CD4-positive, alpha-beta T cell treated with Interleukin-2 at 100 ng/mL for 4 hours (primary cell): ENCODE measurements around the gene CCDC148.

ENCODE experiments used
- DNase-seq: peaks from one replicate; pipeline ENCODE4 v3.0.0-alpha.2; 2020; ENCODE audit warnings: low spot score

CCDC148 gene

GRCh38 chr2:158432117-158432516 is 24.4 kb downstream of the CCDC148 start:
- no peak for DNase-seq

DNA sequence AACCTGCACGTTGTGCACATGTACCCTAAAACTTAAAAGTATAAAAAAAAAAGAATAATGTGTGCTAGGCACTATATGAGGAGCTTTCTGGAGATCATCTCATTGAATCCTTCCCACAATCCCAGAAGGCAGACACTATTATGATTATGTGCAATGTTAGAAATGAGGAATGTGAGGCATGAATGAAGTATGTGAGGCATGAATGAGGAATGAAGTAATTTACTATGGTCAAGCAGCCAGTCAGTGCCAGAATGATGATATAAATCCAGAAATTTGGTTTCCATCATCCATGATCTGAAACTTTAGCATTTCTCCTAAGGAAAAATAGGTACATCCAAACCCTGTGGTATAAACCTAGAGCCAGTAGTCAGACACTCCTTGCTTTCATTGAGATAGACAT is 42.0 kb downstream of the CCDC148 start:
- DNase-seq = no peak

DNA sequence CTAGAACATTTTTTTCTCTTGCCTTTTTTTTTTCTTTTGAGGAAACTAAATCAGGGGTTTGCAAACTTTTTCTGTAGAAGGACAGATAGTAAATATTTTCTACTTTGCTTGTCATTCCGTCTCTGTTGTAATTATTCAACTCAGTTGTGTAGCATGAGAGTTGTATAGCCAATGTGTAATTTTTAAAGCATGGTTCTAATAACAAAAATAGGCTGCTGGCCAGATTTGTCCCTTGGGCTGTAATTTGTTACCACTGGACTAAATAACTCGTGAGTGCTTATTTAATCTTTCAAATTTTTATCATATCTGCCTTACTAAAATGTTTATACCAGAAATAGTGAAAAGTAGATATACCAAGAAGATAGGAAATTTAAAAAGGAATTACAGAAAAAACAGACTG is 43.0 kb downstream of the CCDC148 start:
- no peak for DNase-seq

- no peak for DNase-seq
These were observed 44.3 kb downstream of the CCDC148 start for GRCh38 chr2:158412206-158412605.

GRCh38 chr2:158411748-158412147 is 44.8 kb downstream of the CCDC148 start:
- DNase-seq = no peak

- DNase-seq = no peak
These were observed 46.4 kb downstream of the CCDC148 start for GRCh38 chr2:158410132-158410531.

GRCh38 chr2:158407031-158407430 is 49.5 kb downstream of the CCDC148 start:
- DNase-seq = no peak

GRCh38 chr2:158405341-158405740 is 51.2 kb downstream of the CCDC148 start:
- DNase-seq = no peak

- DNase-seq = no peak
These were observed 53.3 kb downstream of the CCDC148 start for GRCh38 chr2:158403237-158403636.

- no peak for DNase-seq
These were observed 53.9 kb downstream of the CCDC148 start for GRCh38 chr2:158402665-158403064.

DNA sequence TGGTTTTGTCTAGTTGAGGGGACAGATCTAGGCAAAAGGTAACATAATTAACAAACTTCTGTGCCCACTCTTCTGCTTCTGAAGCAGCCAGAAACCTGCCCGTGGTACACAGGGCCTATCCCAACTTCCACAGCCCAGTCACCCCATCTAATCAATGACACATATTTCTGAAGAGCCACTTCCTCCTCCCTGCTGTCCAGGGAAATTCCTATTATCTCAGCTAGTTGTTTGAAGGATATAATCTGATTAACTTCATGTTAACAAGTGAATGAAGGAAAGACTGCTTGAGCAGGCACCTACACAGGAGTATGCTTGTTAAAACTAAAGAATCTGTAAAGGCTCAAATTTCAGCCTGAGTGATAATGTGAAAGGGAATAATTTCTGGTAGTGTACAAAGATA is 61.4 kb downstream of the CCDC148 start:
- DNase-seq = no peak

DNA sequence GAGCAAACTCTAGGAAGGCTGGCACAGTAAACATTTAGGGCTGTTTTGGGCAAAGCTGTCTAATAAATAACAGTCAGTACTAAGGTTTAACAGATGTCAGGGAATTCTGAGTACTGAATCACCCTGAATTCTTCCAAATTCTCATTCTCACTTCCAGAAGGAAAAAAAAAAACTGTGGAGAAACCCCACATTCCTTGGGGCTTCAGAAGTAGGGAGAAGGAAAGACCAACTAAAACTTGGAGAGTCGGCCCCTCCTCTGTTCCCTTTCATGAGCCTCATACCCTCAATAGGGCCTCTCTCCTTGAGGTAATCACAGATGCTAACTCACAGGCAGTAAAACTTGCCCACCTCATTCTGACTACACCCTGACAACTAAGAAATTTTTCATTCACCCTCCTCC is 62.1 kb downstream of the CCDC148 start:
- DNase-seq = no peak

GRCh38 chr2:158393886-158394285 is 62.7 kb downstream of the CCDC148 start:
- no peak for DNase-seq

GRCh38 chr2:158392687-158393086 is 63.9 kb downstream of the CCDC148 start:
- DNase-seq = no peak

GRCh38 chr2:158391876-158392275 is 64.7 kb downstream of the CCDC148 start:
- DNase-seq = peak; percentile 26

- DNase-seq = no peak
These were observed 65.2 kb downstream of the CCDC148 start for GRCh38 chr2:158391361-158391760.

GRCh38 chr2:158388159-158388558 is 68.4 kb downstream of the CCDC148 start:
- no peak for DNase-seq

- DNase-seq = no peak
These were observed 70.9 kb downstream of the CCDC148 start for GRCh38 chr2:158385646-158386045.

DNA sequence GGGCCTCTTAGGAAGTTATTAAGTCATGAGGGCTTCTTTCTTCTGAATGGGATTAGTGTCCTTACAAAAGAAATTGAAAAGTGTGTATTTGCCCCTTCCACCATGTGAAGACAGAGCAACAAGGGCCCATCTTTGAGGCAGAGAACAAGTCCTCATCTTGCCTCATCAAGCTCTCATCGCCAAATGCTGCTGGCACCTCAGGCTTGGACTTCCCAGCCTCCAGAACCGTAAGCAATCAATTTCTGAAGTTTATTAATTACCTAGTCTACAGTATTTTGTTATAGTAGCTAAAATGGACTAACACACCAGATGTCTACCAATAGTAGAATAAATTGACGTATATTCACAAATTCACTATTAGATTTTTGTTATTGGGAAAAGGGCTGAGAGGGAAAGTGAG is 74.6 kb downstream of the CCDC148 start:
- no peak for DNase-seq

GRCh38 chr2:158381205-158381604 is 75.3 kb downstream of the CCDC148 start:
- DNase-seq = no peak

DNA sequence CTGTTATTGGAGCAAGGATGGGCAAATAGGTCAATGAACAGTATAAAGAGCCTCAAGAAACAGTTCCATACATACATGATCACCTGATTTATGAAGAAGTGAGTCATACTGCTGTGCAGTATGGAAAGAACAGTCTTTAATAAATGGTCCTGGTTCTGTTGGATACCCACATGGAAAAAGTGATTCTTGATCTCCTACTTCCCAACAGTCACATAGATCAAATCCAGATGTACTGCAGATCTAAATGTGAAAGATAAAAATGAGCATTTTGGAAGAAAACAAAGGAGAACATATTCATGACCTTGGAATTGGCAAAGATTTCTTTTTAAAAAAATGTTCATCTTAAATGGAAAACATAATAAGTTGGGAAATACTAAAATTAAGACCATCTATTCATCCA is 75.8 kb downstream of the CCDC148 start:
- no peak for DNase-seq

DNA sequence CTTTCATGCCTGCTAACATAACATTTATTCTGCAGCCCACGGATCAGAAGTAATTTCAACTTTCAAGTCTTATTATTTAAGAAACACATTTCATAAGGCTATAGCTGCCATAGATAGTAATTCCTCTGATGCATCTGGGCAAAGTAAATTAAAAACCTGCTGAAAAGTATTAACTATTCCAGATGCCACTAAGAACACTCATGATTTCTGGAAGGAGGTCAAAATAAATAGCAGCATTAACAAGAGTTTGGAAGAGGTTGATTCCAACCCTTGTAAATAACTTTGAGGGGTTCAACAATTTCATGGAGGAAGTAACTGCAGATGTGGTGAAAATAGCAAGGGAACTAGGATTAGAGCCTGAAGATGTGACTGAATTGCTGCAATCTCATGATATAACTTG is 77.6 kb downstream of the CCDC148 start:
- DNase-seq = no peak

DNA sequence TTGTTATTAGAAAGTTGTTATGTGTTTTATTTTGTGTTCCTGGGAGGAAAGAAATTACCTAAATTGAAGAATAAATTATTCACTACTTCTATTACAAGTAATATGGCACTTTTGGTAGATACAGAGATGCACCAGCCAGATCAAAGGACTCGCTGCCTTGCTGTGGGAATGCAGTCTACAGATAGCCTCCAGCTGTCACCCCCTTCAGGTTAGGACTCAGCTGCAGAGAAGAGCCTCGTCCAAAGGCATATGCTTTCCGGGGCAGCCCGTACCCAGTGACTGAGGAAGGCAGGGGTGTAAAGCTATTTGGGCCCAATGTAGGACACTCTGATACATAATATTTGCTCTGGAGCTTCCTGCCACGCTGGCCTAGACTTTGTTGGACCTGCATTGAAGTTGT is 90.2 kb downstream of the CCDC148 start:
- DNase-seq = no peak

DNA sequence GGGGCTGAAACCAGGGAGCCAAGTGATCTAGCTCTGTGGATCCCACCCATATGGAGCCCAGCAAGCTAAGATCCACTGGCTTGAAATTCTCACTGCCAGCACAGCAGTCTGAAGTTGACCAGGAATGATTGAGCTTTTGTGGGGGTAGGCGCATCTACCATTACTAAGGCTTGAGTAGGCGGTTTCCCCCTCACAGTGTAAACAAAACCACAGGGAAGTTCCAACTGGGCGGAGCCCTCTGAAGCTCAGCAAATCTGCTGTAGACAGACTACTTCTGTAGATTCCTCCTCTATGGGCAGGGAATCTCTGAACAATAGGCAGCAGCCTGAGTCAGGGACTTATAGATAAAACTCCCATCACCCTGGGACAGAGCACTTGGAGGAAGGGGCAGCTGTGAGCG is 96.7 kb downstream of the CCDC148 start:
- DNase-seq = no peak

GRCh38 chr2:158357699-158358098 is 98.9 kb downstream of the CCDC148 start:
- no peak for DNase-seq
